NOMO-1 treated with dmso at 0.1 percent for 144 hours (cell line): ENCODE data around the gene LCN6.

ENCODE experiments used
- DNase-seq: peaks from one replicate; lab custom pipeline; 2025; ENCODE audit not compliant: unreplicated experiment; lab: John Stamatoyannopoulos, UW

The LCN6 gene

DNA sequence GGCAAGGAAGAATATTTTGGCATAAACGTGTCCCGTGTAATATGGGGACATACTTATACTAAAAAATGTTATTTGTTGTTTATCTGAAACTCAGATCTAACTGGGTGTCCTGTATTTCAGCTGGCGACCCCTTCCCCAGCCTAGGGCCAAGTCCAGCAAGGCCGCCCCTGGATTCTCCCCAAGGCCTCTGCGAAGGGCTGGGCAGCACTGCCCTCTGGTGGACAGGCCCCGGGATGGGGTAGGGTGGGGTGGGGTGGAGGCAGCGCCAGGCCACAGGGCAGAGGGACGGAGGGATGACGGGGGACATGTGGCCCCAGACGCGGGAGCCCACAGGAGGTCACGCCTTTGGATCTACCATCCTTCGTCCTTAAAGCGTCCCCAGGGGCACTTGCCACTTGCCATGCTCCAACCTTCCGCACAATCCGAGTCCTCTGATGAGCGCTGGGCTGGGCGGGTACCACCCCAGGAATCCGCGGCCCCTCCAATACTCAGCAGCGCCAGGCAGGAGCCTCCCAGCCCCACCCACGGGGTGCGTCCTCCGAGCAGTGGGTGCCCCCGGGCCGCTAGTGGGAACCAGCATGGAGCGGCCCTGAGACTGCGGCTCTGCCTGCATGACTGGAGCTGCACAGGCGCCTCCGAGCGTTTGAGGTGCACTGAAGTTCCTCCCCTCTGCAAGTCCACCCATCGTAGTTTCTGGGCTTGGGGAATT is 54.0 kb downstream of the LCN6 start:
- DNase-seq: peak; percentile 47
